ENCODE results near the gene SSBP1. TPM values are rescaled to one million over a fixed set of nuclear protein-coding genes. Genes with fewer than 3 reads are reported as not detected.

Gene SSBP1
- total and polyA plus RNA-seq, 2 of the 8 experiments (the other 6 are each of a cell fraction or from before 2014, with no cell fraction given): 136 to 254 TPM

DNA sequence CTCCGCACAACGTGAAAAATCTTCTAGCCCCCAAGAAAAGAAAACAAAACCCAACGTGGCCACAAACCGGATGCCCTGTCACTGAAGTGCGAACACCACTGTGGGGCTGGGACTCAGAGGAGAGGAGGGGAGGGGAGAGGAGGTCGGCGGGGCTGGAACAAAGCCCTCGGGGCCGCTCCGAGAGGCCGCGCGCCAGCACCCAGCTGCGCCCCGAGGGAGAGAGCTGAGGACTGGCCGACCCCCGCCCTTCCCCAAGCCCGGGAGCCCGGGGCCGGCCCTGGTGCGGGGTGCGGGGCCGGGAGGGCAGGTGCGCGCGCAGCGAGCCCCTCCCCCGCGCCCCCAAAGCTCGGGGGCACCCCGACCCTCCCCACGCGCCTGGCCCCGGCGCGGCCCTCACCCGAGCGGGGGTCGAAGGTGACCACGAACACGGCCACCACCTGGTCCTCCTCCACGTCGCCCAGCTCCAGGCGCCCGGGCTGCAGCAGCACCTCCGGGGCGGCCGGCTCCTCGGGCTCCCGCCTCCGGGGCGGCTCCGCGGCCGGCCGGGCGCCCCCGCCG is 36.6 kb upstream of the SSBP1 start (continued):
- TF ChIP-seq, protein P1, sequence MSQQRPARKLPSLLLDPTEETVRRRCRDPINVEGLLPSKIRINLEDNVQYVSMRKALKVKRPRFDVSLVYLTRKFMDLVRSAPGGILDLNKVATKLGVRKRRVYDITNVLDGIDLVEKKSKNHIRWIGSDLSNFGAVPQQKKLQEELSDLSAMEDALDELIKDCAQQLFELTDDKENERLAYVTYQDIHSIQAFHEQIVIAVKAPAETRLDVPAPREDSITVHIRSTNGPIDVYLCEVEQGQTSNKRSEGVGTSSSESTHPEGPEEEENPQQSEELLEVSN (IDR thresholded peaks at IDR 0.05): no peak
- TF ChIP-seq POU5F1 (IDR thresholded peaks at IDR 0.05; ENCODE audit: low read depth, low read length) (no peak), ZNF274 (IDR thresholded peaks at IDR 0.05; ENCODE audit: borderline replicate concordance, extremely low read depth, low read length) (no peak), BCL11A (IDR thresholded peaks at IDR 0.05; ENCODE audit: low read depth in 2 of 2, low read length in 2 of 2) (no peak), CEBPB (IDR thresholded peaks at IDR 0.05; ENCODE audit: low read depth, low read length) (no peak), SP1 (IDR thresholded peaks at IDR 0.05; ENCODE audit: low read depth, low read length) (no peak), KDM5A (IDR thresholded peaks at IDR 0.05; ENCODE audit: low read length) (no peak), TAF7 (optimal IDR thresholded peaks at IDR 0.05; ENCODE audit: borderline replicate concordance, low read depth, low read length) (no peak), SIN3A (conservative IDR thresholded peaks at IDR 0.05 in 1 of 2, IDR thresholded peaks at IDR 0.05 in 1 of 2; ENCODE audit: low read depth in 1 of 2, low read length in 2 of 2) (peak; percentile 57 to 59; a peak in 2 of 4 replicates), TEAD4 (IDR thresholded peaks at IDR 0.05; ENCODE audit: low read depth, low read length) (no peak), JUND (IDR thresholded peaks at IDR 0.05; ENCODE audit: low read length) (no peak), POLR2A (IDR thresholded peaks at IDR 0.05; ENCODE audit: control extremely low read depth in 1 of 2, low read depth in 2 of 2, low read length in 2 of 2) (peak in 1 of 2 experiments; percentile 22; a peak in 1 of 3 replicates), PHF8 (conservative IDR thresholded peaks at IDR 0.05; ENCODE audit: low read depth, low read length) (no peak; the same call in 1 of the 2 replicates), FOSL1 (IDR thresholded peaks at IDR 0.05; ENCODE audit: insufficient read depth, low read depth, low read length) (no peak), TAF1 (IDR thresholded peaks at IDR 0.05; ENCODE audit: low read depth, low read length) (0 out of 2 replicates have a peak, but pooled peaks have one; percentile 22), NANOG (IDR thresholded peaks at IDR 0.05; ENCODE audit: insufficient read depth, low read depth, low read length, poor library complexity, severe bottlenecking) (no peak), EP300 (IDR thresholded peaks at IDR 0.05; ENCODE audit: borderline replicate concordance in 1 of 2, low read depth in 2 of 2, low read length in 2 of 2) (no peak)
- TF ChIP-seq, protein P2, sequence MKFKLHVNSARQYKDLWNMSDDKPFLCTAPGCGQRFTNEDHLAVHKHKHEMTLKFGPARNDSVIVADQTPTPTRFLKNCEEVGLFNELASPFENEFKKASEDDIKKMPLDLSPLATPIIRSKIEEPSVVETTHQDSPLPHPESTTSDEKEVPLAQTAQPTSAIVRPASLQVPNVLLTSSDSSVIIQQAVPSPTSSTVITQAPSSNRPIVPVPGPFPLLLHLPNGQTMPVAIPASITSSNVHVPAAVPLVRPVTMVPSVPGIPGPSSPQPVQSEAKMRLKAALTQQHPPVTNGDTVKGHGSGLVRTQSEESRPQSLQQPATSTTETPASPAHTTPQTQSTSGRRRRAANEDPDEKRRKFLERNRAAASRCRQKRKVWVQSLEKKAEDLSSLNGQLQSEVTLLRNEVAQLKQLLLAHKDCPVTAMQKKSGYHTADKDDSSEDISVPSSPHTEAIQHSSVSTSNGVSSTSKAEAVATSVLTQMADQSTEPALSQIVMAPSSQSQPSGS (IDR thresholded peaks at IDR 0.05; ENCODE audit: low read length): no peak
